HepG2 (cell line): ENCODE measurements around the gene SMYD1. TPM values are rescaled to one million over a fixed set of nuclear protein-coding genes. Genes with fewer than 3 reads are reported as not detected.

Experiments used
- ATAC-seq: fragments of 200-7000 bp; cut with Tn5 transposase; 3 replicates; pipeline ENCODE4 v1.9.1; 2020; ENCODE audit warnings: mild to moderate bottlenecking, moderate library complexity
- BruUV-seq: library from RNA; stranded (reverse); fragments of 400-500 nt; replicated peaks from 2 replicates; lab custom pipeline; 2021; lab: Mats Ljungman, UMichigan
- CTCF ChIA-PET: fragments of 300-600 bp; formaldehyde crosslinking; extraction: SDS; loops from one replicate; lab custom pipeline; 2021; ENCODE audit warnings: low total read pairs, inconsistent platforms, low intra/inter-chr PET ratio; lab: Yijun Ruan, JAX
- POLR2A ChIA-PET: fragments of 350-600 bp; sonication (Branson Sonifier 250); formaldehyde crosslinking; loops from one replicate; lab custom pipeline; 2020; ENCODE audit warnings: antibody characterized with exemption, inconsistent platforms; lab: Yijun Ruan, JAX
- DNase-seq: peaks from one replicate; pipeline ENCODE4 v3.0.0-alpha.2; 2015; ENCODE audit warnings: low spot score
- FAIRE-seq: peaks from 3 replicates; lab custom pipeline; 2011; peaks lifted over from hg19 to GRCh38; lab: Jason Lieb, UNC
- H2AFZ ChIP-seq: one replicate; pipeline ENCODE4 v1.6.1; 2011; ENCODE audit warnings: low read length, inconsistent platforms
- H3K27ac ChIP-seq: fragments of 300-600 bp; 3 replicates; pipeline ENCODE4 v1.8.0; 2011; ENCODE audit warnings: mixed run types, mild to moderate bottlenecking, mixed read lengths, low read length, inconsistent platforms; ENCODE audit not compliant: insufficient read depth; ENCODE audit errors: extremely low read length
- H3K27me3 ChIP-seq, 2 experiments: fragments of 200-600 bp in 1 of 2; 2 replicates in 1 of 2; 3 replicates in 1 of 2; pipeline versions ENCODE4 v1.6.0 to v1.8.0; 2011; ENCODE audit warnings: low read length in 2 of 2, mild to moderate bottlenecking in 2 of 2, moderate library complexity in 2 of 2, inconsistent platforms in 1 of 2; ENCODE audit not compliant: insufficient read depth in 2 of 2, control insufficient read depth in 1 of 2
- H3K36me3 ChIP-seq, 2 experiments: fragments of 200-600 bp in 1 of 2; replicated peaks in 1 of 2; 2 replicates in 1 of 2; 3 replicates in 1 of 2; pipeline versions ENCODE4 v1.5.1 to v1.8.0; 2011; ENCODE audit warnings: low read length in 2 of 2, inconsistent platforms in 1 of 2; ENCODE audit not compliant: insufficient read depth in 2 of 2, control insufficient read depth in 1 of 2
- H3K4me1 ChIP-seq: 2 replicates; pipeline ENCODE4 v1.5.1; 2012; ENCODE audit warnings: low read length, inconsistent platforms; ENCODE audit not compliant: insufficient read depth
- H3K4me2 ChIP-seq: 2 replicates; pipeline ENCODE4 v1.6.0; 2011; ENCODE audit warnings: low read depth, low read length, inconsistent platforms
- H3K4me3 ChIP-seq, 3 experiments: fragments of 200-600 bp in 1 of 3; sonication (generic), shearing (Covaris generic) in 1 of 3; replicated peaks in 1 of 3; 2 replicates each; pipeline ENCODE4 v1.5.1; 2011 to 2016; ENCODE audit warnings: low read length in 3 of 3, inconsistent platforms in 2 of 3, low read depth in 2 of 3, mild to moderate bottlenecking in 2 of 3, control low read depth in 1 of 3, mixed read lengths in 1 of 3; ENCODE audit not compliant: insufficient read depth in 1 of 3
- H3K79me2 ChIP-seq: one replicate; pipeline ENCODE4 v1.6.1; 2011; ENCODE audit warnings: low read length, inconsistent platforms; ENCODE audit not compliant: insufficient read depth
- H3K9ac ChIP-seq: 2 replicates; pipeline ENCODE4 v1.6.0; 2011; ENCODE audit warnings: mild to moderate bottlenecking, low read depth, low read length, inconsistent platforms; ENCODE audit not compliant: insufficient read depth
- H3K9me3 ChIP-seq: 2 replicates; pipeline ENCODE4 v1.5.1; 2012; ENCODE audit warnings: mild to moderate bottlenecking, low read length
- H4K20me1 ChIP-seq: 2 replicates; pipeline ENCODE4 v1.6.0; 2011; ENCODE audit warnings: inconsistent platforms, mild to moderate bottlenecking, low read length, moderate library complexity; ENCODE audit not compliant: insufficient read depth
- BCL6 ChIP-seq: IDR thresholded peaks from 2 replicates; pipeline ENCODE4 v1.6.1; 2016; ENCODE audit warnings: missing genetic modification reagents, missing compliant biosample characterization
- EP300 ChIP-seq, 3 experiments: sonication (generic) in 1 of 3; formaldehyde crosslinking in 1 of 3; IDR thresholded peaks; 2 replicates each; pipeline versions ENCODE4 v1.5.1 to v1.6.1; 2011 to 2020; ENCODE audit warnings: low read depth in 2 of 3, low read length in 2 of 3, borderline replicate concordance in 1 of 3, improper control_type of control experiment in 1 of 3, mild to moderate bottlenecking in 1 of 3, missing genetic modification reagents in 1 of 3, moderate library complexity in 1 of 3
- JUN ChIP-seq: sonication (generic); formaldehyde crosslinking; IDR thresholded peaks from 2 replicates; pipeline ENCODE4 v1.4.0; 2020; ENCODE audit warnings: mild to moderate bottlenecking, missing genetic modification reagents
- MIER2 ChIP-seq: IDR thresholded peaks from 2 replicates; pipeline ENCODE4 v1.6.1; 2016; ENCODE audit warnings: missing biosample characterization, missing genetic modification reagents
- POLR2G ChIP-seq: fragments of 200-400 bp; formaldehyde crosslinking; IDR thresholded peaks from 2 replicates; pipeline ENCODE4 v1.6.1; 2018; ENCODE audit warnings: mild to moderate bottlenecking, low read depth, low read length, moderate library complexity
- SMAD9 ChIP-seq: sonication (generic); formaldehyde crosslinking; IDR thresholded peaks from 2 replicates; pipeline ENCODE4 v1.5.1; 2020; ENCODE audit warnings: mild to moderate bottlenecking, missing genetic modification reagents
- SYNCRIP ChIP-seq: fragments of 200-400 bp; formaldehyde crosslinking; IDR thresholded peaks from 2 replicates; pipeline ENCODE4 v1.6.1; 2018; ENCODE audit warnings: mild to moderate bottlenecking, low read depth, low read length; ENCODE audit not compliant: insufficient read depth
- ZNF225 ChIP-seq: sonication (generic); formaldehyde crosslinking; IDR thresholded peaks from 2 replicates; pipeline ENCODE4 v1.4.0; 2020; ENCODE audit warnings: mild to moderate bottlenecking, missing genetic modification reagents
- ZNF460 ChIP-seq: sonication (generic); formaldehyde crosslinking; IDR thresholded peaks from 2 replicates; pipeline ENCODE4 v1.5.1; 2020; ENCODE audit warnings: missing genetic modification reagents, mild to moderate bottlenecking, borderline replicate concordance
- ZNF546 ChIP-seq: sonication (generic); formaldehyde crosslinking; conservative IDR thresholded peaks from 2 replicates; pipeline ENCODE4 v1.8.1; 2023; ENCODE audit warnings: mild to moderate bottlenecking, missing genetic modification reagents
- ZNF747 ChIP-seq: sonication (generic); formaldehyde crosslinking; IDR thresholded peaks from 2 replicates; pipeline ENCODE4 v1.8.1; 2023; ENCODE audit warnings: missing genetic modification reagents, mild to moderate bottlenecking, borderline replicate concordance
- WGBS: methylation state at CpG from one replicate; pipeline ENCODE4 v1.1.6; 2017; ENCODE audit warnings: low lambda C conversion rate; 5-methylcytosine and 5-hydroxymethylcytosine counted together
- in situ Hi-C: cut with HindIII; loops from 2 replicates; pipeline ENCODE4 v1.10.0; 2017; ENCODE audit warnings: low pct_unique_long_range_greater_than_20kb; ENCODE audit not compliant: extremely low pct_ligation_motif_present
- intact Hi-C: fragments of 100-400 bp; cut with micrococcal nuclease; formaldehyde crosslinking; loops from one replicate; pipeline ENCODE4 v1.10.0; 2022; ENCODE audit not compliant: unreplicated experiment
- polyA plus RNA-seq, 8 experiments: library from polyadenylated mRNA; depleted of rRNA in 3 of 8; stranded (reverse) in 7 of 8; unstranded in 1 of 8; fragments of >200 nt; fragmentation: Illumina TruSeq in 4 of 8; extraction: Trizol in 4 of 8; gene quantifications; 2 replicates each; pipeline versions ENCODE4 v1.2.1 to v1.2.3, GENCODE V29; 2011 to 2016; ENCODE audit warnings: low read depth in 4 of 8, missing spikeins in 1 of 8, mixed read lengths in 1 of 8; ENCODE audit not compliant: insufficient read depth in 1 of 8
- total RNA-seq, 5 experiments: library from RNA; depleted of rRNA; stranded (reverse); fragments of >200 nt; fragmentation: Illumina TruSeq; extraction: Trizol; gene quantifications; 2 replicates each; pipeline ENCODE4 v1.2.3, GENCODE V29; 2016; ENCODE audit warnings: low read depth in 1 of 5
- TF ChIP-seq, protein P1 (sequence below): sonication (generic); formaldehyde crosslinking; IDR thresholded peaks from 2 replicates; pipeline ENCODE4 v1.4.0; 2020; ENCODE audit warnings: missing genetic modification reagents
- TF ChIP-seq, protein P2 (sequence below): IDR thresholded peaks from 2 replicates; pipeline ENCODE4 v1.6.1; 2016; ENCODE audit warnings: mild to moderate bottlenecking
- TF ChIP-seq, protein P3 (sequence below): sonication (generic); formaldehyde crosslinking; IDR thresholded peaks from 2 replicates; pipeline ENCODE4 v1.4.0; 2020; ENCODE audit warnings: mild to moderate bottlenecking, missing genetic modification reagents, borderline replicate concordance

Gene SMYD1
- total and polyA plus RNA-seq, 2 of the 13 experiments (the other 11 are each of a cell fraction or from before 2014, with no cell fraction given) = not detected

- Histone ChIP-seq H3K4me3 (no peak overlapping the region; a peak in 1 of 6 replicates), H3K4me2 (peak overlapping the region; percentile 90), H4K20me1 (peaks cover 32% of the 10 kb centered on the region), H3K9me3 (no peaks in the 10 kb centered on the region), H3K4me1 (peaks cover 91% of the 10 kb centered on the region), H3K27ac (peak overlapping the region; percentile 83), H3K79me2 (peaks cover 28% of the 10 kb centered on the region), H3K36me3 (peaks cover 11 to 14% of the 10 kb centered on the region in 2 experiments; a peak in 4 of 5 replicates), H3K27me3 (no peaks in the 10 kb centered on the region; a peak in 1 of 5 replicates), H3K9ac (peak overlapping the region; percentile 23), H2AFZ (no peak overlapping the region)
- no TSS peak for BruUV-seq
- no peak for FAIRE-seq
- peak; percentile 2 for ATAC-seq
- in situ Hi-C loops (no loop called here), intact Hi-C loops (loop anchor here (1.0 to 5.0 kb wide), 3 partner anchors 11 to 111 kb away; partner anchors contain the start of gene RNU2-63P)
- ChIA-PET POLR2A (interaction anchor here (1.4 kb wide), 1 partner anchor 74 kb away, joined by 7 read pairs; the partner anchor contains the start of gene KRCC1), CTCF (no interaction called here)
- 78% methylated on average over 7 of the region's 7 CpGs for WGBS
- no peak for DNase-seq
- TF ChIP-seq SMAD9 (CRISPR knock-in tag) (no peak), SYNCRIP (no peak), JUN (CRISPR knock-in tag) (no peak), ZNF460 (no peak), BCL6 (CRISPR knock-in tag) (no peak), POLR2G (no peak), ZNF747 (CRISPR knock-in tag) (no peak), ZNF225 (no peak), EP300 (IDR thresholded peaks at IDR 0.05; ENCODE audit: low read depth in 2 of 2, low read length in 2 of 2) (0 out of 4 replicates have a peak, but pooled peaks of 1 of the 2 experiments have one; percentile 1), EP300 (CRISPR knock-in tag; IDR thresholded peaks at IDR 0.05; ENCODE audit: borderline replicate concordance) (no peak), ZNF546 (CRISPR knock-in tag) (no peak; the same call in 1 of the 2 replicates), MIER2 (no peak)
- TF ChIP-seq, protein P1, sequence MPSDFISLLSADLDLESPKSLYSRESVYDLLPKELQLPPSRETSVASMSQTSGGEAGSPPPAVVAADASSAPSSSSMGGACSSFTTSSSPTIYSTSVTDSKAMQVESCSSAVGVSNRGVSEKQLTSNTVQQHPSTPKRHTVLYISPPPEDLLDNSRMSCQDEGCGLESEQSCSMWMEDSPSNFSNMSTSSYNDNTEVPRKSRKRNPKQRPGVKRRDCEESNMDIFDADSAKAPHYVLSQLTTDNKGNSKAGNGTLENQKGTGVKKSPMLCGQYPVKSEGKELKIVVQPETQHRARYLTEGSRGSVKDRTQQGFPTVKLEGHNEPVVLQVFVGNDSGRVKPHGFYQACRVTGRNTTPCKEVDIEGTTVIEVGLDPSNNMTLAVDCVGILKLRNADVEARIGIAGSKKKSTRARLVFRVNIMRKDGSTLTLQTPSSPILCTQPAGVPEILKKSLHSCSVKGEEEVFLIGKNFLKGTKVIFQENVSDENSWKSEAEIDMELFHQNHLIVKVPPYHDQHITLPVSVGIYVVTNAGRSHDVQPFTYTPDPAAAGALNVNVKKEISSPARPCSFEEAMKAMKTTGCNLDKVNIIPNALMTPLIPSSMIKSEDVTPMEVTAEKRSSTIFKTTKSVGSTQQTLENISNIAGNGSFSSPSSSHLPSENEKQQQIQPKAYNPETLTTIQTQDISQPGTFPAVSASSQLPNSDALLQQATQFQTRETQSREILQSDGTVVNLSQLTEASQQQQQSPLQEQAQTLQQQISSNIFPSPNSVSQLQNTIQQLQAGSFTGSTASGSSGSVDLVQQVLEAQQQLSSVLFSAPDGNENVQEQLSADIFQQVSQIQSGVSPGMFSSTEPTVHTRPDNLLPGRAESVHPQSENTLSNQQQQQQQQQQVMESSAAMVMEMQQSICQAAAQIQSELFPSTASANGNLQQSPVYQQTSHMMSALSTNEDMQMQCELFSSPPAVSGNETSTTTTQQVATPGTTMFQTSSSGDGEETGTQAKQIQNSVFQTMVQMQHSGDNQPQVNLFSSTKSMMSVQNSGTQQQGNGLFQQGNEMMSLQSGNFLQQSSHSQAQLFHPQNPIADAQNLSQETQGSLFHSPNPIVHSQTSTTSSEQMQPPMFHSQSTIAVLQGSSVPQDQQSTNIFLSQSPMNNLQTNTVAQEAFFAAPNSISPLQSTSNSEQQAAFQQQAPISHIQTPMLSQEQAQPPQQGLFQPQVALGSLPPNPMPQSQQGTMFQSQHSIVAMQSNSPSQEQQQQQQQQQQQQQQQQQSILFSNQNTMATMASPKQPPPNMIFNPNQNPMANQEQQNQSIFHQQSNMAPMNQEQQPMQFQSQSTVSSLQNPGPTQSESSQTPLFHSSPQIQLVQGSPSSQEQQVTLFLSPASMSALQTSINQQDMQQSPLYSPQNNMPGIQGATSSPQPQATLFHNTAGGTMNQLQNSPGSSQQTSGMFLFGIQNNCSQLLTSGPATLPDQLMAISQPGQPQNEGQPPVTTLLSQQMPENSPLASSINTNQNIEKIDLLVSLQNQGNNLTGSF (CRISPR knock-in tag) = no peak
- TF ChIP-seq, protein P2, sequence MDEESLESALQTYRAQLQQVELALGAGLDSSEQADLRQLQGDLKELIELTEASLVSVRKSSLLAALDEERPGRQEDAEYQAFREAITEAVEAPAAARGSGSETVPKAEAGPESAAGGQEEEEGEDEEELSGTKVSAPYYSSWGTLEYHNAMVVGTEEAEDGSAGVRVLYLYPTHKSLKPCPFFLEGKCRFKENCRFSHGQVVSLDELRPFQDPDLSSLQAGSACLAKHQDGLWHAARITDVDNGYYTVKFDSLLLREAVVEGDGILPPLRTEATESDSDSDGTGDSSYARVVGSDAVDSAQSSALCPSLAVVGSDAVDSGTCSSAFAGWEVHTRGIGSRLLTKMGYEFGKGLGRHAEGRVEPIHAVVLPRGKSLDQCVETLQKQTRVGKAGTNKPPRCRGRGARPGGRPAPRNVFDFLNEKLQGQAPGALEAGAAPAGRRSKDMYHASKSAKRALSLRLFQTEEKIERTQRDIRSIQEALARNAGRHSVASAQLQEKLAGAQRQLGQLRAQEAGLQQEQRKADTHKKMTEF (CRISPR knock-in tag) = no peak
- TF ChIP-seq, protein P3, sequence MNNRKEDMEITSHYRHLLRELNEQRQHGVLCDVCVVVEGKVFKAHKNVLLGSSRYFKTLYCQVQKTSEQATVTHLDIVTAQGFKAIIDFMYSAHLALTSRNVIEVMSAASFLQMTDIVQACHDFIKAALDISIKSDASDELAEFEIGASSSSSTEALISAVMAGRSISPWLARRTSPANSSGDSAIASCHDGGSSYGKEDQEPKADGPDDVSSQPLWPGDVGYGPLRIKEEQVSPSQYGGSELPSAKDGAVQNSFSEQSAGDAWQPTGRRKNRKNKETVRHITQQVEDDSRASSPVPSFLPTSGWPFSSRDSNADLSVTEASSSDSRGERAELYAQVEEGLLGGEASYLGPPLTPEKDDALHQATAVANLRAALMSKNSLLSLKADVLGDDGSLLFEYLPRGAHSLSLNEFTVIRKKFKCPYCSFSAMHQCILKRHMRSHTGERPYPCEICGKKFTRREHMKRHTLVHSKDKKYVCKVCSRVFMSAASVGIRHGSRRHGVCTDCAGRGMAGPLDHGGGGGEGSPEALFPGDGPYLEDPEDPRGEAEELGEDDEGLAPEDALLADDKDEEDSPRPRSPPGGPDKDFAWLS = no peak
Measured at GRCh38 chr2:88128654-88129312, 61.2 kb downstream of the SMYD1 start.
